Osteoblast (primary cell): ENCODE results near the gene DYNC1H1. TPM values are rescaled to one million over a fixed set of nuclear protein-coding genes. Genes with fewer than 3 reads are reported as not detected.

ENCODE experiments used
- DNase-seq: peaks from one replicate; pipeline ENCODE4 v3.0.0; 2011; ENCODE audit warnings: low spot score, mixed read lengths; ENCODE audit not compliant: insufficient read length; ENCODE audit errors: missing footprints
- H2AFZ ChIP-seq: 2 replicates; pipeline ENCODE4 v1.6.0; 2011; ENCODE audit warnings: mild to moderate bottlenecking, low read length
- H3K27ac ChIP-seq: 2 replicates; pipeline ENCODE4 v1.5.1; 2011; ENCODE audit warnings: mild to moderate bottlenecking, low read depth, low read length, moderate library complexity
- H3K27me3 ChIP-seq: 2 replicates; pipeline ENCODE4 v1.6.0; 2012; ENCODE audit warnings: mild to moderate bottlenecking, control low read depth, inconsistent platforms, low read length, moderate library complexity; ENCODE audit not compliant: insufficient read depth
- H3K36me3 ChIP-seq: 2 replicates; pipeline ENCODE4 v1.5.1; 2011; ENCODE audit warnings: mild to moderate bottlenecking, low read length, control low read depth, moderate library complexity; ENCODE audit not compliant: insufficient read depth
- H3K4me1 ChIP-seq: 2 replicates; pipeline ENCODE4 v1.5.1; 2011; ENCODE audit warnings: mild to moderate bottlenecking, low read length, control low read depth, moderate library complexity; ENCODE audit not compliant: insufficient read depth
- H3K4me2 ChIP-seq: 2 replicates; pipeline ENCODE4 v1.6.0; 2011; ENCODE audit warnings: mild to moderate bottlenecking, low read length; ENCODE audit not compliant: insufficient read depth
- H3K4me3 ChIP-seq: fragments of 200-600 bp; sonication (generic); 3 replicates; pipeline ENCODE4 v1.5.1; 2012; ENCODE audit warnings: mild to moderate bottlenecking, low read length, inconsistent platforms; ENCODE audit not compliant: insufficient read depth
- H3K79me2 ChIP-seq: 2 replicates; pipeline ENCODE4 v1.6.0; 2012; ENCODE audit warnings: mild to moderate bottlenecking, low read length, control low read depth, inconsistent platforms; ENCODE audit not compliant: insufficient read depth
- H3K9me3 ChIP-seq: 2 replicates; pipeline ENCODE4 v1.5.1; 2011; ENCODE audit warnings: low read depth, low read length, control low read depth
- H4K20me1 ChIP-seq: 2 replicates; pipeline ENCODE4 v1.6.0; 2012; ENCODE audit warnings: mild to moderate bottlenecking, low read length, control low read depth; ENCODE audit not compliant: insufficient read depth
- CTCF ChIP-seq: IDR thresholded peaks from 2 replicates; pipeline ENCODE4 v1.5.1; 2011; ENCODE audit warnings: mild to moderate bottlenecking, low read depth, low read length, moderate library complexity; ENCODE audit errors: extremely low read depth
- total RNA-seq: library from RNA; depleted of rRNA; stranded (reverse); fragments of >200 nt; gene quantifications from 2 replicates; pipeline ENCODE4 v1.2.3, GENCODE V29; 2012

Gene DYNC1H1
- total RNA-seq, 1 donor = 340 TPM

DNA sequence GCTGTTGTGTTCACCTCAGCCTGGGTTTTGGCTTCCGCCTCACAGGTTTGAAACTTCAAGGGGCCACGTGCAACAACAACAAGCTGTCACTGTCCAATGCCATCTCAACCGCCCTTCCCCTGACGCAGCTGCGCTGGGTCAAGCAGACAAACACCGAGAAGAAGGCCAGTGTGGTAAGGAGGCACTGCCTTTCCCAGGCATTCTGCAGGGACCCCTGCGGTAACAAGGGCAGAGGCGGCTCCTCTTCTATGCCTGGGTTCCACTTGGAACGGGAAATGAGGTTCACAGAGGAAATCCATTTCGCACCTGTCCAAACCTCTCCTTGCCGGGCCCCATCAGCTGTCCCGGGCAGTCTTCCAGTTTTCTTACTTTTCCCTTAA is 85.6 kb downstream of the DYNC1H1 start:
- H4K20me1 ChIP-seq = peaks cover 11% of the 10 kb centered on the region
- H3K27me3 ChIP-seq = no peaks in the 10 kb centered on the region
- H3K79me2 ChIP-seq = peaks cover 4% of the 10 kb centered on the region
- no peak overlapping the region for H2AFZ ChIP-seq
- peaks cover 7% of the 10 kb centered on the region for H3K4me1 ChIP-seq
- DNase-seq = peak; percentile 48
- H3K36me3 ChIP-seq = peaks cover 65% of the 10 kb centered on the region
- no peaks in the 10 kb centered on the region for H3K9me3 ChIP-seq
- no peak overlapping the region for H3K4me3 ChIP-seq
- peak overlapping the region; percentile 3 for H3K27ac ChIP-seq
- no peak for TF ChIP-seq CTCF
- H3K4me2 ChIP-seq = no peak overlapping the region

DNA sequence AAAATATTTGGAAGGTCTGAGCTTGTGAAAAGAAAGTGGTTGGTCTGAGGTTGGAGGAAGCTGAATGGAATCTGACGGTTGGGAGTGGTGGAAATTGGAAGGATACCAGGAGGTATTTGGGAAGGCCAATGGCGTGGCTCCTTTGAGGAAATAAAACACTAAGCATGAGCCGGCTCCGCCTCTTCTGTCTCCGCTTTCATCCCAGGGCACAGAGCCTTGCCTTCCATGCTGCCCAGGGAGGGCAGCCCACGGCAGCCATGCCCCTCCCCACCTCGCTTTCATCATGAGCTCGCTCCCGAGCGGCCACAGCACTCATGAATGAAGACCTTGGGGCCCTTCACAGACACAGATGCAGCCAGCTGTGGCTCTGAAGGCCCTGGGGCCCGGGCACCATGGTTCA is 86.3 kb downstream of the DYNC1H1 start:
- peaks cover 7% of the 10 kb centered on the region for H3K4me1 ChIP-seq
- H3K4me3 ChIP-seq = no peak overlapping the region
- peaks cover 11% of the 10 kb centered on the region for H4K20me1 ChIP-seq
- peaks cover 4% of the 10 kb centered on the region for H3K79me2 ChIP-seq
- no peak for TF ChIP-seq CTCF
- peaks cover 60% of the 10 kb centered on the region for H3K36me3 ChIP-seq
- no peak overlapping the region for H3K4me2 ChIP-seq
- H2AFZ ChIP-seq = no peak overlapping the region
- no peaks in the 10 kb centered on the region for H3K9me3 ChIP-seq
- peak overlapping the region; percentile 37 for H3K27ac ChIP-seq
- DNase-seq = peak; percentile 97
- no peaks in the 10 kb centered on the region for H3K27me3 ChIP-seq

DNA sequence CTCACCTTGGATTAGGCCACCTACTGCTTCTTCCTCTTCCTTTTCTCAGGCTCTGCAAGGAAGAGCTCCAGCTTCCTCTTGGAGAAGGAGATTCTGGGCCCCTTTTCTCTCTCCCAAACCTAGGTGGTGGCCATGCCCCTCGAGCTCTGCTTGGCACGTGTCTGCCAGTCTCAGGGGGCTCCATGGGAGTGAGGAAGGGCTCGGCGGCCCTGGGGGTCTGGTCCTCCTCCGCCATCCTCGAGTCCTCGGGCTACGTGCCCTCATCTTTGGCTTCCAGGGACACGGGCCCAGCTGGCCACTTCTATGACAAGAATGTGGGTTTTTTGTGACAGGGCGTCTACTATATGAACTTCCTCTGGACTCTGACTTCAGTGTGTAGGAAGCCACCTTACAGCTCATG is 88.1 kb downstream of the DYNC1H1 start:
- peak; percentile 46 for DNase-seq
- peaks cover 4% of the 10 kb centered on the region for H3K79me2 ChIP-seq

More for the DNA sequence above, 88.1 kb downstream of the DYNC1H1 start:
- no peak overlapping the region for H3K4me3 ChIP-seq
- peaks cover 11% of the 10 kb centered on the region for H4K20me1 ChIP-seq
- H3K36me3 ChIP-seq = peaks cover 49% of the 10 kb centered on the region
- H3K9me3 ChIP-seq = no peaks in the 10 kb centered on the region
- H3K4me1 ChIP-seq = peaks cover 11% of the 10 kb centered on the region
- H3K27ac ChIP-seq = no peak overlapping the region
- H3K4me2 ChIP-seq = no peak overlapping the region
- no peaks in the 10 kb centered on the region for H3K27me3 ChIP-seq
- no peak overlapping the region for H2AFZ ChIP-seq
- no peak for TF ChIP-seq CTCF
